GM19397 (cell line): Measurements from ENCODE around the gene MLN.
A peak's percentile ranks its signal among the peaks of the same experiment; 100 is the strongest.

Experiments
- ATAC-seq: cut with Tn5 transposase; IDR thresholded peaks from one replicate; pipeline ENCODE4 v1.9.1; 2021; ENCODE audit warnings: mild to moderate bottlenecking, moderate library complexity; ENCODE audit not compliant: unreplicated experiment

Gene MLN

DNA sequence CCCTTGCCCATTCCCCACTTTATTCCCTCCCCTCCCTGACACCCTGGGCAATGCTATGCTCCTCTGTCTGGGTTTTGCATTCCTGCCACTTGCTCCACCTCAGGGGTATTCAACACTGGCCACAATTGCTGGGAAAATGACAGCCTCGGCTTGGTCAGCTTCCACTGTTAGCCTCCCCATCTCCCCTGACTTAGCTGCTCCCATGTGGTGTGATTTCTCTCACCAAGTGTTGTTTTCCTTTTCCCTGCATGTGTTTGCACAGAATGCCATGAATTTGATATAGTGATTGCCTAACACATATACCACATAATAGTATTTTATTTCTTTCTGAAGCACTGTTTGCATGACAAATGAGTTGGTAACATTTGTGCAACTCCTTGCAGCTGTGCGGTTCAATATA, 13.4 kb downstream of the MLN start:
- no peak for ATAC-seq

- ATAC-seq: no peak
Measured at GRCh38 chr6:33789550-33789895, 14.3 kb downstream of the MLN start.

- ATAC-seq: peak; percentile 89
Measured at GRCh38 chr6:33788694-33789549, 14.9 kb downstream of the MLN start, which contains the start of gene LEMD2. LEMD2 (minus strand) TSS chr6:33789130; CDS start chr6:33789116, 14 bp downstream.

- peak; percentile 41 for ATAC-seq
Measured at GRCh38 chr6:33787954-33788693, 15.7 kb downstream of the MLN start.

- ATAC-seq: no peak
Measured at GRCh38 chr6:33787346-33787953, 16.4 kb downstream of the MLN start.

DNA sequence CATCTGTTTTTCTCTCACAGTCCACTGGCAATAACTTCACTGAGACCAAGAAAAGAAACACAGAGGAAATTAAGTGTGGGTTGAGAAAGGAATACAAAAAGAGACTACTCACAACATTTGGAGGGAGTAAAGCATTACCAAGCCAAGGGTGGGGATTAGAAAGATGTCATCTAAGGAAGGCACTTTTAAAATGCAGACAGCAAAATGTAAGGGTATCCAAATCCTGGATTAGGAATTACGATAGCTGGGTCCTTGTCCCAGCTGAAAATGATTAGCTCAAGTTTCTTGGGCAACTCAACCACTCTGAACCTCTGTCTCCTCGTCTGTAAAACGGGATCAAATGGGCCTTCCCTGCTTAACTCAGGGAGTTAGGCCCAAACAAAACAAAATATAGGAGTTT, 17.1 kb downstream of the MLN start:
- ATAC-seq: no peak

GRCh38 chr6:33785778-33786177, 18.0 kb downstream of the MLN start:
- no peak for ATAC-seq

DNA sequence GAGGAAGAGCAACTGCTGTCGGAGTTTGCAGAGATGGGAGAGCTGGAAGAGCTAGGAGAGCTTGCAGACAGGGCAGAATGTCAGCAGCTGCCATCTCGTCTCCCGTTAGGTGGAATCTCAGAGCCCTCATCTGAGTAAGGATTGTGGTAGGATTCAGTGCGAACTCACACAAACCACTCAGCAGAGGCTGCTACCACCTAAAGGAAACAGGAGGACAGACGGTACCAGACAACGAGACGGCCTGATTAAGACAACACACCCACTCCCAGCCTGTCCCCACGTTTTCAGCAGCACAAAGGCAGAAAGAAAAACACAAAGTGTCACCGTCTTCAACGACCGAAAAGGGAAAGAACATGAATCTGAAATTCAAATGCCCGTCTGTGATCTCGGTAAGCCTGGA, 19.0 kb downstream of the MLN start:
- ATAC-seq: no peak

- ATAC-seq: no peak
Measured at GRCh38 chr6:33783781-33784520, 19.9 kb downstream of the MLN start.

GRCh38 chr6:33782561-33782960, 21.2 kb downstream of the MLN start:
- ATAC-seq: no peak

DNA sequence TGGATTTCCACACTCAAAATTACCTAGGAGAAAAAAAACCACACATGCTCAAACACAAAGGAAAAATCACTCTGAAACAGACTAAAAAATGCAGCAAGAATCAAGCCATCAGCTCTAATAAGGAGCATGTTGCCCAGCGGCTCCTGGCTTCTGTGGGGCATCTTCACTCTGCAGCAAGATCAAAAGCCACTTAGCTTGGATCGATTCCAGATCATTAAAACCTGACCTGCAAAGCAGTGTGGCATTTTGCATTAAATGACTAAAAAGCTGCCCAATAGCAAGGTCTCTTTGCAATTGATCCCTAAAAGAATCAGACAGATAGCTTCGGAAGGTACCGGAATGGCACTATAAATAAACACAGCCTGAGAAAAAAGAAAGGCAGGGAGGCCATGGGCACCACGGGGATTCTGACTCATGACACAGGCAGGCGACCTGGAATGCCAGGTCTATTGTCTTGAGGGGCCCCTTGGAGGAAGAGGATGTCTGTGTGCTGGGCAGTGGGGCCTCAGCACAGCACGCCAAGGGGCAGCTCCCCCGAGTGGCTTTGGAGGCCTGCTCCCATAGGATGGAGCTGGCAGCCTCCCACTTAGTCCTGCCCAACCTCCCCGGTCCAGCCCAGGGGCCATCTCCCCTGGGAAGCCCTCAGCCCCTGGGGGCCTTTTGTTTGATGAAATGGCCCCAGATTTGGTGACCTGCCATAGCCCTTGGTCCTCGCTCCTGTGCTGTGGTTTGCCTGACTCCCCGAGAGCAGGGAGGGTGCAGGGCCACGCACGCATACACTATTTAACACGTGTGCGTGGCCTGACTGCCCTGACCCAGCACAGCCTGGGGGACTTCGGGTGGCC, 22.4 kb downstream of the MLN start:
- no peak for ATAC-seq

DNA sequence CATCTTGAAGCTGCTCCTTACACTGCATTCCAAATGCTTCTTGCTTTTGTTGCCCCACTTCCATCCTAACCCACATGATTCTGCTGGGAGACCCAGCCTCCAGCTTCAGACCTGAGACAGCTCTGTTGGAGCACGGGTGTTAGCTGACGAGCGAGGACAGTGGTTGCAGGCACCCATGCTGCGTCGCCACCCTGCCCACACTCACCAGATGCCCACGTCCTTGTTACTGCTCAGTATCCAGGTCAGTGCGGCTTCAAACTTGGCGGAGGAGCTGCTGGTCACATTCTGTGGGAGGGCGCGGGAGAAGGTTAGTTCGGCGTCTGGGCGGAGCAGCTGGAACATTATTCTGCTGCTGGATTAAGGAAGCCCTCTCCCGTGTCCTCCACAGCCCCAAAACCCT, 23.9 kb downstream of the MLN start:
- ATAC-seq: no peak

DNA sequence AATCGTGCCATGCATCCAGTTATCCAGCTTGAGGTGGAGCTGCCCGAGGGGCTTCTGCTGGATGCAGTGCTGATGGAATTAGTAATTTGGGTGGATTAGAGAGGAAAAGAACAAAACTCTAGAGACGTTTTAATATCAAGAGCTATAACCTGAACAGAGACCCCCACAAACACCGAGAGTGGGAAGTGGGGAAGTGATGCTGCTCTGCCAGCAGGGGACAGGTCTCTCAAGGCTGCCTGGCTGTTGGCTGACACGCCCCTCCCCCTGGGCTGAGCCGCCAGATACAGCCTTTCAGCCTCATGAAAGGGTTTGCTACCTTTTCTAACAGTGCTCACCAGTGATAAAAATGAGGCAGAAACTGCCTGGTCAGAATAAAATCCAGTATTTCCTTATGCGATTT, 24.5 kb downstream of the MLN start:
- ATAC-seq: no peak

- ATAC-seq: no peak
Measured at GRCh38 chr6:33778444-33779121, 25.2 kb downstream of the MLN start.

DNA sequence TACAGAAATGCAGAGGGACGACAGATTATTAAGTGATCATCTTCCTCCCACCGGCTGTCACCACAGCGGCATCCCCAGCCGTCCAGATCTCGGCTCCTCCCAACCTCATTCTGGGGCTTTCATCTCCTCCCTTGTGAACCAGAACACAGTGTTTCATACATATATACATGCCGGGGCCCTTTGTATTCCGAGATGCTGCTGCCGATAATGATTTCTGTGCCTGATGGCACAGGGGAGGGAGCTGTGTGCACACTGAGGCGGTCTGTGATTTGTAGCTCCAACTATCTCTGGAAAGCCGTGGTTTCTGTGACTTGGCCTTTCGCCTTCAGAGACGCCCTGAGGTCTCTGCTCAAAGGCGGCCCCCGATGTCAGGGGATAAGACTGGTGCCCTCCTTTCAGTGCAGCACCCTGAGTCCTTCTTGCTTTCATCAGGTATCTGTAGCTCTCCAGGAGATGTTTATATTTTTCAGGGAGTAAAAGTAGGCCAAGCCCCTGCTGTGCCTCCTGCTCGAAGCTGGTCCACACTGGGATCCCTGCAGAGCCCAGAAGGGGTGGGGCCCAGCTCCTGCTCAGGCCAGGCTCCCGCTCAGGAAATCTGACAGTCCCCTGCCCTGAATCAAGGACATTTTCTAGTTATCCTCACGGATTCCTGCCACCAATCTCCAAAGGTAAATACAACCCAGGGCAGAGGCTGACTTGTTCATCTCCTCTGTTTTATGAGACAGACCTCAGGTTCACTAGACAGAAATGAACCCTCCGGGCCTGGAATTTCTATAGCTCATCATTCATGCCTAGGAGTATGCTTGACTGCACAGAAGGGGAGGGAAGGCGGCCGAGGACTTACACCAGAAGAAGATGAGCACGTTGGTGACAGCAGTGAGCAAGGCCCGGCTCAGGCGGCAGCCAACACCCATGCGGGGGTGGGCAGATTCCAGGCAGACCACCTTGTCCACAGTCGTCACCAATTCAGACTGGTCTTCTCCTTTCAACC, 26.1 kb downstream of the MLN start:
- ATAC-seq: no peak

GRCh38 chr6:33776764-33777163, 27.0 kb downstream of the MLN start:
- ATAC-seq: no peak

GRCh38 chr6:33776186-33776585, 27.6 kb downstream of the MLN start:
- ATAC-seq: no peak

GRCh38 chr6:33774774-33775173, 29.0 kb downstream of the MLN start:
- ATAC-seq: no peak
